ENCODE measurements around the gene QSOX1.

QSOX1 gene

DNA sequence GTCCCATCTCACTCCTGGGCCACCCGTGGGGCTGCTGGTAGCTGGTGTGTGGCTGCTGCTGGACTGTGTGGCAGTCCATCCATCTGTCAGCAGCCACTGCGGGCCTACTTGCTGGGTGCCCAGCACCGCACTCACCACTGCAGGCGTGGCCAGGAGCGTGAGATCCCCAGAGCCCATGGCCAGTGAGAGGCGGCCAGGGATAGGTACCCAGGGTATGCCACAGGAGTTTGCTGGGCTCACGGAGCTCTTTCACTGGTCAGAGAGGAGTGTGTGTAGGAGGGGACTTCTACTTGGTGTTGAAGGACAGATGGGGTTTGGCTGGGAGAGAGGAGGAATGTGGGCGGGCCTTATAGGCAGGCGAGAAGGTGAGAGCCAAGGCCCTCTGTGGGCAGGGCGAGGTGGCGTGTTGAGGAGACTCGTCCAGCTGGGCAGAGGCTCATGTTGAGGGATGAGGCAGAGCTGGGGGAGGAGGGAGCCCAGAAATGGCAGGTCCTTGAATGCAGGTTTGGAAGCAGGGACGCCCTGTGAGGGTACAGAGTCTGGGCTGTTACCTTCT is 15.0 kb downstream of the QSOX1 start:
- no peak for TF ChIP-seq CTCF (IDR thresholded peaks at IDR 0.05; ENCODE audit: low read depth, low read length, poor library complexity, severe bottlenecking)
- TF ChIP-seq EZH2phosphoT487 (IDR thresholded peaks at IDR 0.05; ENCODE audit: borderline replicate concordance, low read length): no peak
- Histone ChIP-seq H3K36me3 (ENCODE audit: control insufficient read depth, low read length) (peaks cover 2% of the 10 kb centered on the region; the same call in 1 of the 2 replicates), H3F3A (ENCODE audit: control insufficient read depth, insufficient read depth) (no peaks in the 10 kb centered on the region), H3K9me3 (ENCODE audit: control insufficient read depth, insufficient read depth, low read length) (no peaks in the 10 kb centered on the region), H3K27ac (ENCODE audit: low read depth, low read length) (no peak overlapping the region), H3K9me2 (replicated peaks; ENCODE audit: control insufficient read depth, low read length) (no peaks in the 10 kb centered on the region), H3K79me2 (ENCODE audit: control insufficient read depth, low read length) (no peaks in the 10 kb centered on the region), H3K4me3 (ENCODE audit: low read length) (no peak overlapping the region), H3K4me1 (ENCODE audit: control insufficient read depth, low read length) (peaks cover 1% of the 10 kb centered on the region; the same call in 1 of the 2 replicates), H3K4me2 (ENCODE audit: low read length) (no peak overlapping the region), H4K20me1 (ENCODE audit: control insufficient read depth, insufficient read depth, low read depth, low read length) (no peaks in the 10 kb centered on the region), H3K27me3 (ENCODE audit: control insufficient read depth, low read length) (no peaks in the 10 kb centered on the region)

- Histone ChIP-seq H4K20me1 (ENCODE audit: control insufficient read depth, insufficient read depth, low read depth, low read length) (no peaks in the 10 kb centered on the region), H3K9me3 (ENCODE audit: control insufficient read depth, insufficient read depth, low read length) (no peaks in the 10 kb centered on the region), H3F3A (ENCODE audit: control insufficient read depth, insufficient read depth) (no peaks in the 10 kb centered on the region), H3K9me2 (replicated peaks; ENCODE audit: control insufficient read depth, low read length) (no peaks in the 10 kb centered on the region), H3K4me2 (ENCODE audit: low read length) (no peak overlapping the region), H3K27me3 (ENCODE audit: control insufficient read depth, low read length) (no peaks in the 10 kb centered on the region), H3K27ac (ENCODE audit: low read depth, low read length) (no peak overlapping the region), H3K4me3 (ENCODE audit: low read length) (no peak overlapping the region), H3K4me1 (ENCODE audit: control insufficient read depth, low read length) (no peaks in the 10 kb centered on the region), H3K36me3 (ENCODE audit: control insufficient read depth, low read length) (peaks cover 2% of the 10 kb centered on the region; the same call in 1 of the 2 replicates), H3K79me2 (ENCODE audit: control insufficient read depth, low read length) (no peaks in the 10 kb centered on the region)
- TF ChIP-seq EZH2phosphoT487 (IDR thresholded peaks at IDR 0.05; ENCODE audit: borderline replicate concordance, low read length) (no peak), CTCF (IDR thresholded peaks at IDR 0.05; ENCODE audit: low read depth, low read length, poor library complexity, severe bottlenecking) (no peak)
Measured at GRCh38 chr1:180170546-180171151, 16.0 kb downstream of the QSOX1 start.

DNA sequence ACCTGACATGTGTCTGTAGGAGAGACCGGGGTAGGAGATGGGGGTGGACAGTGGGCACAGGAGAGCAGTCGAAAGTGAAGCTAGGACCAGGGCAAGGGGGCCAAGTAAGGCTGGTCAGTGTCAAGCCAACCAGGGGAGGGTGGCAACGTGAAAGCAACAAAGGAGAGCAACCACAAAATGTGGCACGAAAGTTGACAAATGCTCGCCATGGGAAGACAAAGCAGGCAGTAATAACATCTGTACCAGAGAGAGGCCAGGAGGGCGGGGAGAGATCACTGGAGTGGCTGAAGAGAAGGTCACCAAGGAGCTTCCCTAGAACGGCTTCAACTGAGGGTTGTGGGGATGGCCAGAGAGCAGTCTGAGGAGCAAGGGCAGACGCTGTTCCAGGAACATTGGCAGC is 17.0 kb downstream of the QSOX1 start:
- H3F3A ChIP-seq (ENCODE audit: control insufficient read depth, insufficient read depth): no peaks in the 10 kb centered on the region

More for the DNA sequence above, 17.0 kb downstream of the QSOX1 start:
- H3K4me2 ChIP-seq (ENCODE audit: low read length): no peak overlapping the region
- no peaks in the 10 kb centered on the region for H3K9me2 ChIP-seq (replicated peaks; ENCODE audit: control insufficient read depth, low read length)
- H3K4me3 ChIP-seq (ENCODE audit: low read length): no peak overlapping the region
- H3K27ac ChIP-seq (ENCODE audit: low read depth, low read length): no peak overlapping the region
- no peaks in the 10 kb centered on the region for H4K20me1 ChIP-seq (ENCODE audit: control insufficient read depth, insufficient read depth, low read depth, low read length)
- no peaks in the 10 kb centered on the region for H3K4me1 ChIP-seq (ENCODE audit: control insufficient read depth, low read length)
- H3K9me3 ChIP-seq (ENCODE audit: control insufficient read depth, insufficient read depth, low read length): no peaks in the 10 kb centered on the region
- no peaks in the 10 kb centered on the region for H3K79me2 ChIP-seq (ENCODE audit: control insufficient read depth, low read length)
- TF ChIP-seq CTCF (IDR thresholded peaks at IDR 0.05; ENCODE audit: low read depth, low read length, poor library complexity, severe bottlenecking) (no peak), EZH2phosphoT487 (IDR thresholded peaks at IDR 0.05; ENCODE audit: borderline replicate concordance, low read length) (no peak)
- H3K36me3 ChIP-seq (ENCODE audit: control insufficient read depth, low read length): peaks cover 2% of the 10 kb centered on the region; the same call in 1 of the 2 replicates
- H3K27me3 ChIP-seq (ENCODE audit: control insufficient read depth, low read length): no peaks in the 10 kb centered on the region
